HEK293T (cell line): ENCODE measurements around the gene MET.
"Not testable (repeated sequence)": the region's sequence is repeated elsewhere in the genome, so short reads cannot be mapped to it uniquely, and the experiment has no call there.

Experiments used
- BHLHE40 ChIP-seq: fragments of 450-650 bp; IDR thresholded peaks from 2 replicates; pipeline ENCODE4 v1.6.1; 2016; ENCODE audit warnings: mild to moderate bottlenecking, moderate library complexity, borderline replicate concordance
- CTBP1 ChIP-seq: fragments of 450-650 bp; IDR thresholded peaks from 2 replicates; pipeline ENCODE4 v1.6.1; 2016; ENCODE audit warnings: borderline replicate concordance
- FOXA1 ChIP-seq: fragments of 450-650 bp; IDR thresholded peaks from 2 replicates; pipeline ENCODE4 v1.6.1; 2016; ENCODE audit warnings: mild to moderate bottlenecking
- FOXK2 ChIP-seq: fragments of 450-650 bp; IDR thresholded peaks from 2 replicates; pipeline ENCODE4 v1.6.1; 2016; ENCODE audit warnings: mild to moderate bottlenecking
- FOXM1 ChIP-seq: fragments of 450-650 bp; IDR thresholded peaks from 2 replicates; pipeline ENCODE4 v1.6.1; 2017; ENCODE audit warnings: mild to moderate bottlenecking, borderline replicate concordance
- L3MBTL2 ChIP-seq: fragments of 450-650 bp; conservative IDR thresholded peaks from 2 replicates; pipeline ENCODE4 v1.6.1; 2016; ENCODE audit warnings: mild to moderate bottlenecking
- PKNOX1 ChIP-seq: fragments of 450-650 bp; IDR thresholded peaks from 2 replicates; pipeline ENCODE4 v1.6.1; 2016
- SP1 ChIP-seq: fragments of 450-650 bp; IDR thresholded peaks from 2 replicates; pipeline ENCODE4 v1.6.1; 2017
- SUZ12 ChIP-seq: fragments of 450-650 bp; IDR thresholded peaks from 2 replicates; pipeline ENCODE4 v1.6.1; 2016; ENCODE audit warnings: mild to moderate bottlenecking
- TARDBP ChIP-seq: fragments of 450-650 bp; IDR thresholded peaks from 2 replicates; pipeline ENCODE4 v1.6.1; 2016
- ZNF384 ChIP-seq: fragments of 450-650 bp; IDR thresholded peaks from 2 replicates; pipeline ENCODE4 v1.6.1; 2016

- not testable (repeated sequence) for TF ChIP-seq FOXK2, PKNOX1, CTBP1, TARDBP, ZNF384, BHLHE40, SP1, SUZ12, FOXA1, FOXM1
- TF ChIP-seq L3MBTL2: peak; percentile 75
Observed at GRCh38 chr7:116723959-116724529, 52.0 kb downstream of the MET start.
